Type B pancreatic cell (in vitro differentiated cells): Measurements from ENCODE around the gene ZC3H7B. TPM values are rescaled to one million over a fixed set of nuclear protein-coding genes. Genes with fewer than 3 reads are reported as not detected.

Experiments
- DNase-seq: peaks from one replicate; pipeline ENCODE4 v3.0.0; 2021; ENCODE audit warnings: mixed read lengths; ENCODE audit not compliant: unreplicated experiment; ENCODE audit errors: extremely low spot score
- H3K27ac Mint-ChIP-seq: 2 replicates; pipeline ENCODE4 v1.8.0; 2021; ENCODE audit warnings: mild to moderate bottlenecking, mixed read lengths
- H3K27me3 Mint-ChIP-seq: 2 replicates; pipeline ENCODE4 v1.8.0; 2021; ENCODE audit warnings: mixed read lengths
- H3K36me3 Mint-ChIP-seq: 2 replicates; pipeline ENCODE4 v1.8.0; 2021; ENCODE audit warnings: mixed read lengths
- H3K4me1 Mint-ChIP-seq: one replicate; pipeline ENCODE4 v1.8.0; 2021; ENCODE audit warnings: mixed read lengths; ENCODE audit not compliant: unreplicated experiment
- H3K4me3 Mint-ChIP-seq: 2 replicates; pipeline ENCODE4 v1.8.0; 2021; ENCODE audit warnings: mild to moderate bottlenecking, mixed read lengths
- H3K9me3 Mint-ChIP-seq: 2 replicates; pipeline ENCODE4 v1.8.0; 2021; ENCODE audit warnings: mixed read lengths
- CTCF ChIP-seq: fragments of 200-600 bp; sonication (generic); conservative IDR thresholded peaks from 2 replicates; pipeline ENCODE4 v1.5.0; 2021; ENCODE audit warnings: antibody characterized with exemption, mild to moderate bottlenecking
- microRNA-seq: library from miRNA; unstranded; fragments of <30 nt; microRNA quantifications from one replicate; pipeline ENCODE4, GENCODE V29; 2020
- total RNA-seq: library from RNA; stranded (reverse); gene quantifications from 2 replicates; pipeline ENCODE4 v1.2.1, GENCODE V29; 2021; ENCODE audit warnings: low replicate concordance

Gene ZC3H7B
- total RNA-seq, 1 donor from 2014 or later, result 74.3 TPM

- Mint-ChIP-seq H3K9me3 (no peaks in the 10 kb centered on the region), H3K27me3 (no peaks in the 10 kb centered on the region)
These were observed 104.3 kb downstream of the ZC3H7B start for GRCh38 chr22:41405588-41405987.

GRCh38 chr22:41406410-41406809 lies 105.1 kb downstream of the ZC3H7B start:
- no peak for DNase-seq
- H3K4me1 Mint-ChIP-seq, result peaks cover 6% of the 10 kb centered on the region
- H3K27ac Mint-ChIP-seq, result no peak overlapping the region
- no peak overlapping the region for H3K4me3 Mint-ChIP-seq
- H3K9me3 Mint-ChIP-seq, result no peaks in the 10 kb centered on the region
- H3K27me3 Mint-ChIP-seq, result no peaks in the 10 kb centered on the region
- TF ChIP-seq CTCF, result no peak
- H3K36me3 Mint-ChIP-seq, result no peaks in the 10 kb centered on the region

More at GRCh38 chr22:41405588-41405987, 104.3 kb downstream of the ZC3H7B start:
- Mint-ChIP-seq H3K4me3 (no peak overlapping the region), H3K36me3 (no peaks in the 10 kb centered on the region), H3K4me1 (peaks cover 5% of the 10 kb centered on the region), H3K27ac (no peak overlapping the region)
- no peak for DNase-seq
- TF ChIP-seq CTCF, result no peak

GRCh38 chr22:41407433-41407832 lies 106.1 kb downstream of the ZC3H7B start:
- Mint-ChIP-seq H3K36me3 (no peaks in the 10 kb centered on the region), H3K9me3 (no peaks in the 10 kb centered on the region), H3K27ac (no peak overlapping the region), H3K27me3 (no peaks in the 10 kb centered on the region), H3K4me1 (peaks cover 11% of the 10 kb centered on the region), H3K4me3 (no peak overlapping the region)
- TF ChIP-seq CTCF, result no peak
- no peak for DNase-seq

GRCh38 chr22:41408665-41409064 lies 107.3 kb downstream of the ZC3H7B start:
- Mint-ChIP-seq H3K9me3 (no peaks in the 10 kb centered on the region), H3K27me3 (no peaks in the 10 kb centered on the region), H3K27ac (no peak overlapping the region), H3K4me1 (peaks cover 8% of the 10 kb centered on the region), H3K4me3 (no peak overlapping the region), H3K36me3 (no peaks in the 10 kb centered on the region)
- no peak for TF ChIP-seq CTCF
- DNase-seq, result no peak

Small RNA genes lying within 50 kb of the gene (microRNA-seq; reads per million reads assigned to microRNA genes)
- gene MIR6889, result not detected

Other genes starting within 250 kb of the ZC3H7B start
- 87.2 and 95.8 TPM in 2 replicates for gene EP300, start 208.9 kb upstream of the ZC3H7B start, total RNA-seq
- 24.5 and 32.7 TPM in 2 replicates for gene L3MBTL2, start 96.2 kb upstream of the ZC3H7B start, total RNA-seq
- gene CHADL, start 60.6 kb upstream of the ZC3H7B start, total RNA-seq, result 1.1 and 1.4 TPM in 2 replicates
- 83.7 and 98.9 TPM in 2 replicates for gene RANGAP1, start 15.3 kb upstream of the ZC3H7B start, total RNA-seq
- 10.5 TPM in 2 replicates for gene TEF, start 80.4 kb downstream of the ZC3H7B start, total RNA-seq
- gene TOB2, start 145.3 kb downstream of the ZC3H7B start, total RNA-seq, result 47.4 and 54.5 TPM in 2 replicates
- 38.2 and 54.8 TPM in 2 replicates for gene PHF5A, start 167.2 kb downstream of the ZC3H7B start, total RNA-seq
- 107 and 142 TPM in 2 replicates for gene ACO2, start 167.6 kb downstream of the ZC3H7B start, total RNA-seq
- gene POLR3H, start 242.9 kb downstream of the ZC3H7B start, total RNA-seq, result 40.1 and 46.6 TPM in 2 replicates